ENCODE measurements around the gene ROGDI. TPM values are rescaled to one million over a fixed set of nuclear protein-coding genes. Genes with fewer than 3 reads are reported as not detected.

Gene ROGDI
- total and polyA plus RNA-seq, 2 of the 13 experiments (the other 11 are each of a cell fraction or from before 2014, with no cell fraction given): 19.2 to 42.1 TPM

GRCh38 chr16:4801962-4802658 lies at the start of gene ROGDI (continued):
- TF ChIP-seq ZNF512 (CRISPR knock-in tag; IDR thresholded peaks at IDR 0.05) (no peak), PAWR (CRISPR knock-in tag; IDR thresholded peaks at IDR 0.05; ENCODE audit: borderline replicate concordance) (no peak), RCOR2 (CRISPR knock-in tag; IDR thresholded peaks at IDR 0.05) (no peak), ZNF350 (CRISPR knock-in tag; IDR thresholded peaks at IDR 0.05; ENCODE audit: borderline replicate concordance, low read depth) (peak; percentile 69; the same call in 1 of the 2 replicates), ZNF235 (CRISPR knock-in tag; IDR thresholded peaks at IDR 0.05; ENCODE audit: borderline replicate concordance) (peak; percentile 20; the same call in 1 of the 2 replicates), RFX5 (IDR thresholded peaks at IDR 0.05; ENCODE audit: low read depth, low read length) (no peak), JUNB (CRISPR knock-in tag; IDR thresholded peaks at IDR 0.05; ENCODE audit: borderline replicate concordance) (no peak), HNRNPLL (IDR thresholded peaks at IDR 0.05; ENCODE audit: low read depth, low read length, poor library complexity, severe bottlenecking) (peak; percentile 70), BCL6 (CRISPR knock-in tag; IDR thresholded peaks at IDR 0.05) (peak; percentile 25; the same call in 1 of the 2 replicates), ZNF800 (CRISPR knock-in tag; IDR thresholded peaks at IDR 0.05) (0 out of 2 replicates have a peak, but pooled peaks have one; percentile 13), ZNF83 (CRISPR knock-in tag; IDR thresholded peaks at IDR 0.05; ENCODE audit: borderline replicate concordance) (no peak), TFAP4 (IDR thresholded peaks at IDR 0.05; ENCODE audit: borderline replicate concordance, low read depth) (peak; percentile 37; the same call in 1 of the 2 replicates), MXD3 (CRISPR knock-in tag; IDR thresholded peaks at IDR 0.05) (no peak), MTF2 (CRISPR knock-in tag; IDR thresholded peaks at IDR 0.05; ENCODE audit: borderline replicate concordance) (no peak), NFE2L2 (IDR thresholded peaks at IDR 0.05; ENCODE audit: low read length) (no peak), NFE2 (CRISPR knock-in tag; IDR thresholded peaks at IDR 0.05) (no peak), NFKB2 (CRISPR knock-in tag; IDR thresholded peaks at IDR 0.05; ENCODE audit: borderline replicate concordance) (no peak), ZBTB2 (CRISPR knock-in tag; IDR thresholded peaks at IDR 0.05; ENCODE audit: low read depth) (no peak)
